AG04450 (cell line): ENCODE measurements around the gene OR13J1. TPM values are rescaled to one million over a fixed set of nuclear protein-coding genes. Genes with fewer than 3 reads are reported as not detected.

Experiments
- CTCF ChIA-PET: fragments of 300-600, 350-600 bp; formaldehyde crosslinking; extraction: SDS; loops from one replicate; lab custom pipeline; 2022; ENCODE audit warnings: antibody characterized with exemption, inconsistent platforms; lab: Charles Lee
- POLR2A ChIA-PET: fragments of 350-600 bp; formaldehyde crosslinking; extraction: SDS; loops from one replicate; lab custom pipeline; 2021; ENCODE audit warnings: antibody characterized with exemption, inconsistent platforms; lab: Yijun Ruan, JAX
- DNase-seq: peaks from one replicate; pipeline ENCODE4 v3.0.0-alpha.2; 2011; ENCODE audit warnings: low read depth, low spot score
- H3K27ac ChIP-seq: one replicate; pipeline ENCODE4 v1.5.1; 2012; ENCODE audit warnings: low read depth, low read length, control low read depth
- H3K27me3 ChIP-seq: one replicate; pipeline ENCODE4 v1.6.0; 2012; ENCODE audit warnings: low read length; ENCODE audit not compliant: control insufficient read depth, insufficient read depth
- H3K4me3 ChIP-seq: 2 replicates; pipeline ENCODE4 v1.5.1; 2011; ENCODE audit warnings: mild to moderate bottlenecking, low read depth, low read length, control low read depth
- H3K9me3 ChIP-seq: 2 replicates; pipeline ENCODE4 v1.5.1; 2012; ENCODE audit warnings: low read length; ENCODE audit not compliant: control insufficient read depth, insufficient read depth
- polyA plus RNA-seq: library from polyadenylated mRNA; depleted of rRNA; stranded (reverse); fragments of >200 nt; gene quantifications from 2 replicates; pipeline ENCODE4 v1.2.3, GENCODE V29; 2011
- TF ChIP-seq, protein P1 (sequence below): IDR thresholded peaks from 2 replicates; pipeline ENCODE4 v1.5.1; 2011; ENCODE audit warnings: low read depth, low read length, control low read depth, inconsistent platforms

OR13J1 gene
- polyA plus RNA-seq, 1 experiment = not detected

DNA sequence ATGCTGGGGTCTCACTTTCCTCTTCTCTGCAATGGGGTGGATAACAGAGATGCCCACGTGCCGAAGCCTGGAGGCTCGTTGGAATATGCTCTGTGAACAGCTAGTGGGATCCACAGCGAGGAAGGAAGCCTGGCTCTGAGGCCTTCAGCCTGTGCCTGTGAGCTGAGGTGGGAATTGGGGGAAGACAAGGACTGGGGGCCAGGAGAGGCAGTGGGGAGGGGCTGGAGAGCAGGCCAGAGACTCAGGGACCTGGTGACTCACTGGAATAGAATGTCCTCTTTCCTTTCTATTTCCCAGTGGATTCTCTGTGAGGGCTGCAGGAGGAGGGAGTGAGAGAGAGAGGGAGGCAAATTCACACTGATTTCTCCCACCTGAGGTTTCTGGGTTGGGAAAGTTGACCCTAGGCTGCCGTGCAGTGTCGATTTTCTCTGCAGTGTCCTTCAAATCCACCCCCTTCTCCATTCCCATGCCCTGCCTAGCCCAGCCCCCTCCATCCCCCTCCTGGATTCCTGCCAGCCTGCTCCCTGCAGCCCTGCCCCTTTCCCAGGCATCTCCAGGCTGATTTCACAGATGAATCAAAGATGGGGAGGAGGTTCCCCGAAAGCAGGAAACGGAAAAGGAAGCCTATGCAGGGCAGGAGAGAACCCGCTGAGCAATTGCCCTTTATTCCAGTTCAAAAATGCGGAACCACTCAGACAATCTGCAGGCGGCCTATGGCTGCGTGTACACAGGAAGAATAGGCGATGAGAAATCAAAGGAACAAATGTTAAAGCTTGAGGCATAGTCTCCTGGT lies 37.7 kb upstream of the OR13J1 start:
- ChIA-PET POLR2A (interaction anchor here (0.6 to 3.1 kb wide), 5 partner anchors 17 to 283 kb away, joined by 3 to 25 read pairs (median 4); partner anchors contain the start of gene CLTA), CTCF (interaction anchor here (0.9 to 13.6 kb wide), 7 partner anchors 26 to 117 kb away, joined by 3 to 153 read pairs (median 3); no protein-coding TSS in a partner anchor)

DNA sequence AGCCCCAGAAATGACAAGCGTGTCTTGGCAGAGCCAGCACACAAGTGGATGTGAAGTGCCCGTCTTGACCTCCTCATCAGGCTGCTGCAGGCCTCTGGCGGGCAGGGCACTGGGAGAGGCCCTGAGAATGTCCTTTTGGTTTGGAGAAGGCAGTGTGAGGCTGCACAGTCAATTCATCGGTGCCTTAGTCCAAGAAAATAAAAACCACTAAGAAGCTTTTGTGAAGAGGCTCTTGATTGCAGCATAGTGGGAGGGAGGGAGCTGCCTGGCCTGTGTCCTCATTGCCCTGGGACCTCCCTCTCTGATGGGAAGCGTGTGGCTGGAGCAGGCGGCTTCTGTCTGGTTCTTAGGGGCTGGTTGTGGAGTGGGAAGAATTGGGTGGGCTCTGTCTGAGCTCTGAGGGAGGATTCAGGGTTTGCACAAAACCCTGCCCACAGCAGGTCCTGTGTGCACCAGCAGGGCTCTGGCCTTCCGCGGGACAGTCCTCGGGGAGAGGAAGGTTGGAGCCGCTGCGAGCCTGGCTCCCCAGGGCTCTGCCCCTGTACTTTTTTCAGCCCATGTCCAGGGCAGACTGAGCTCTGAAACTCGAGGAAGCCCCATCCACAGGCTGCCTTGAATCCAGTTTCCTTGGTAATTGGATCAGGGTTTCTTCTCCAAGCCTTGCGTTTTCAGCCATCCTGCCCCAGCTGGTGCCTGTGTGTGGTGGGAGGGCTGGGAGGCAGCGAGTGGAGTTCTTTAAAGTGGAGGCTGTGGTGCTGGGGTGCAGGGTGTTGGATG lies 36.9 kb upstream of the OR13J1 start:
- H3K4me3 ChIP-seq = peak overlapping the region; percentile 34
- POLR2A ChIA-PET = interaction anchor here (0.7 to 3.1 kb wide), 9 partner anchors 12 to 283 kb away, joined by 3 to 25 read pairs (median 4); partner anchors contain the start of genes CLTA, CREB3, RECK and TLN1
- TF ChIP-seq, protein P1, sequence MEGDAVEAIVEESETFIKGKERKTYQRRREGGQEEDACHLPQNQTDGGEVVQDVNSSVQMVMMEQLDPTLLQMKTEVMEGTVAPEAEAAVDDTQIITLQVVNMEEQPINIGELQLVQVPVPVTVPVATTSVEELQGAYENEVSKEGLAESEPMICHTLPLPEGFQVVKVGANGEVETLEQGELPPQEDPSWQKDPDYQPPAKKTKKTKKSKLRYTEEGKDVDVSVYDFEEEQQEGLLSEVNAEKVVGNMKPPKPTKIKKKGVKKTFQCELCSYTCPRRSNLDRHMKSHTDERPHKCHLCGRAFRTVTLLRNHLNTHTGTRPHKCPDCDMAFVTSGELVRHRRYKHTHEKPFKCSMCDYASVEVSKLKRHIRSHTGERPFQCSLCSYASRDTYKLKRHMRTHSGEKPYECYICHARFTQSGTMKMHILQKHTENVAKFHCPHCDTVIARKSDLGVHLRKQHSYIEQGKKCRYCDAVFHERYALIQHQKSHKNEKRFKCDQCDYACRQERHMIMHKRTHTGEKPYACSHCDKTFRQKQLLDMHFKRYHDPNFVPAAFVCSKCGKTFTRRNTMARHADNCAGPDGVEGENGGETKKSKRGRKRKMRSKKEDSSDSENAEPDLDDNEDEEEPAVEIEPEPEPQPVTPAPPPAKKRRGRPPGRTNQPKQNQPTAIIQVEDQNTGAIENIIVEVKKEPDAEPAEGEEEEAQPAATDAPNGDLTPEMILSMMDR = no peak

More for the DNA sequence above, 37.7 kb upstream of the OR13J1 start:
- no peak for DNase-seq
- Histone ChIP-seq H3K27ac (peak overlapping the region; percentile 97), H3K27me3 (no peaks in the 10 kb centered on the region), H3K9me3 (no peaks in the 10 kb centered on the region; the same call in 1 of the 2 replicates), H3K4me3 (peak overlapping the region; percentile 34)
- TF ChIP-seq, protein P1 = no peak

DNA sequence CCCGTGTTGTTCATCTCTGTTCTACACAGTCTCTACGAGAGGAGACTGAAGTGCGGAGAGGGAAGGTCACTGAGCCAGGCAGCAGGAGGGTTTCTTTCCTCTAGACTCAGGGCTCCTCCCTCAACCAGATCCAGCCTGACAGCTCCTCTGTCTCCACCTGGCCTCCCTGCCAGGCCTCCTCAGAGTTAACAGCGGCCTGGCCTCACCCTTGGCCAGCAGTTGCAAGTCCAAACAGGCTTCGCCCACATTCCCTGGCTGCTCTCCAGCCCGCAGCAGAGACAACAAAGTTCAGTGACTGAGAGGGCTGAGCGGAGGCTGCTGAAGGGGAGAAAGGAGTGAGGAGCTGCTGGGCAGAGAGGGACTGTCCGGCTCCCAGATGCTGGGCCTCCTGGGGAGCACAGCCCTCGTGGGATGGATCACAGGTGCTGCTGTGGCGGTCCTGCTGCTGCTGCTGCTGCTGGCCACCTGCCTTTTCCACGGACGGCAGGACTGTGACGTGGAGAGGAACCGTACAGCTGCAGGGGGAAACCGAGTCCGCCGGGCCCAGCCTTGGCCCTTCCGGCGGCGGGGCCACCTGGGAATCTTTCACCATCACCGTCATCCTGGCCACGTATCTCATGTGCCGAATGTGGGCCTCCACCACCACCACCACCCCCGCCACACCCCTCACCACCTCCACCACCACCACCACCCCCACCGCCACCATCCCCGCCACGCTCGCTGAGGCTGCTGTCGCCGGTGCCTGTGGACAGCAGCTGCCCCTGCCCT lies 35.9 kb upstream of the OR13J1 start, which contains the start of gene HRCT1:
Gene HRCT1 (plus strand): TSS at position 291 of the 768 bp plus-strand sequence. CDS start 86 bp downstream, at position 377.
- H3K4me3 ChIP-seq = peak within 1 kb of the TSS; percentile 34; the same call in 1 of the 2 replicates
- ChIA-PET POLR2A (interaction anchor here (0.6 to 3.1 kb wide), 11 partner anchors 13 to 353 kb away, joined by 3 to 25 read pairs (median 4); partner anchors contain the start of genes CREB3, HINT2, RECK and TLN1), CTCF (interaction anchor here (0.5 to 13.6 kb wide), 9 partner anchors 18 to 116 kb away, joined by 3 to 153 read pairs (median 3); no protein-coding TSS in a partner anchor)
- H3K27me3 ChIP-seq = no peaks in the 10 kb centered on the region
- H3K27ac ChIP-seq = peak within 1 kb of the TSS; percentile 97
- TF ChIP-seq, protein P1 = no peak
- H3K9me3 ChIP-seq = no peaks in the 10 kb centered on the region; the same call in 1 of the 2 replicates
- peak; percentile 88 for DNase-seq

More for the DNA sequence above, 36.9 kb upstream of the OR13J1 start:
- H3K27me3 ChIP-seq = no peaks in the 10 kb centered on the region
- H3K9me3 ChIP-seq = no peaks in the 10 kb centered on the region; the same call in 1 of the 2 replicates
- CTCF ChIA-PET = interaction anchor here (0.9 to 13.6 kb wide), 7 partner anchors 17 to 117 kb away, joined by 3 to 153 read pairs (median 3); no protein-coding TSS in a partner anchor
- H3K27ac ChIP-seq = peak overlapping the region; percentile 97
- DNase-seq = no peak

DNA sequence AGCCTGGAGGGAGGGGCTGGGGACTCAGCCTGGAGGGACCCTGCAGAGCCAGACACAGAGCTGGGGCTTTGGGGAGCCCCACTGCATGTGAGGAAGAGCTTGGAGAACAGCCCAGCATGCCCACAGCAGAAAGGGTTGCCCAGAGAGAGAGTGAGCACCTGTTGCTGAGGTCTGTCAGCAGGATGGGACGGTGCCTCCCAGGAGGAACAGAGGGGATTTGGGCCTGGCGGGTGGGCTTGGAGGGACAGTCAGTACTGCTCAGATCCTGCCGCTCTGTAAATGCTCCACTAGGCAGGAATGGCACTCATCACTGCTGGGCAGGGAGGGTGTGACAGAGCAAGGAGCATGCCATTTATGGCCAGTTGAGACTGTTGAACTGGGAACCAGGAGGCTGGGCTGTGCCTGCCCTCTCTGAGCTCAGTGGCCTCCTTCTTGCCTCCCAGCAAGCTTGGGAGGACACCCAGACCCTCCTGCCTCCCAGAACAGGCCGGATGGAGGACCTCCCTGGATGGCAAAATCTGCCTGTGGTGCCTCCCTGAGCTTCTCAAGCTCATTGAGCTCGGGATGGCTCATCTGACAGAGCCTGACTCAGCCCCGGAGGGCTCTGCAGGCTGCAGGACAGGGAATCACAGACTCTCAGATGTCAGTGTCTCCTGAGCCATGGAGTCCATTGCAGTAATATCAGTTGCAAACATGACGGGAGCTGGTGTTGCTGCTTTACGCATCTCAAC lies 35.0 kb upstream of the OR13J1 start:
- ChIA-PET CTCF (interaction anchor here (0.6 to 13.6 kb wide), 9 partner anchors 20 to 640 kb away, joined by 3 to 153 read pairs (median 3); no protein-coding TSS in a partner anchor), POLR2A (interaction anchor here (0.6 to 3.1 kb wide), 8 partner anchors 14 to 354 kb away, joined by 3 to 25 read pairs (median 4); partner anchors contain the start of gene HINT2)
- no peak for DNase-seq
- TF ChIP-seq, protein P1 = no peak
- H3K27ac ChIP-seq = peak overlapping the region; percentile 89
- no peaks in the 10 kb centered on the region; the same call in 1 of the 2 replicates for H3K9me3 ChIP-seq
- no peaks in the 10 kb centered on the region for H3K27me3 ChIP-seq
- no peak overlapping the region for H3K4me3 ChIP-seq
